Measurements from ENCODE around the gene ALDH1A1. TPM values are rescaled to one million over a fixed set of nuclear protein-coding genes. Genes with fewer than 3 reads are reported as not detected.

ALDH1A1 gene
- total and polyA plus RNA-seq, 9 of the 15 experiments (the other 6 are each of a cell fraction or from before 2014, with no cell fraction given): 1.8 to 86.3 (median 24.4) TPM

DNA sequence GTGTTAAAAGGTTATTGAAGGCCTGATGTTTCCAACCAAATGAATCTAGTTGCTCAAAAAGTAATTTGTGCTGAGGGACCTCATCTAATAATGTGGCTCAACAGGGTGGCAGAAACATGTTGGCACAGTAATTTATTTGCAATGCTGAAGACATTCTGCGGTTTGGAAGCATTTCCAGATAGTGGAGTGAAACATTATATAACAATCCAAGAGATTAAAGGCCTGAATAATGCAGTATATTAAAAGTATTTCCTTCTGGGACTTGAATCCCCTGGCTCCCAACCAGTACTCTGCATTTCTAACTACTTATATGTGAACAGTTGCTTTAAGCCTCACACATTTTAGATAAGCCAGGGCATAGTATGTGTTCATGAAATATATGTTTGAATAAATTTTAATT, 25.9 kb upstream of the ALDH1A1 start:
- intact Hi-C loops (cut with micrococcal nuclease) (no loop called here), in situ Hi-C loops (cut with MboI) (no loop called here)
- Histone ChIP-seq H2AFZ (ENCODE audit: low read depth, low read length) (no peak overlapping the region), H3K4me2 (ENCODE audit: insufficient read depth, low read length) (no peak overlapping the region), H3K79me2 (ENCODE audit: control insufficient read depth, insufficient read depth, low read length) (no peaks in the 10 kb centered on the region), H3K9me1 (ENCODE audit: control insufficient read depth, insufficient read depth, low read length) (no peaks in the 10 kb centered on the region), H3K27ac (ENCODE audit: extremely low read depth, low read depth, low read length) (no peak overlapping the region), H3K36me3 (ENCODE audit: control insufficient read depth, insufficient read depth, low read length) (no peaks in the 10 kb centered on the region), H3K9ac (ENCODE audit: insufficient read depth in 1 of 2, low read depth in 2 of 2, low read length in 2 of 2) (no peak overlapping the region), H3K4me3 (no peak overlapping the region), H3K27me3 (ENCODE audit: control insufficient read depth in 2 of 2, insufficient read depth in 2 of 2, low read length in 2 of 2) (no peaks in the 10 kb centered on the region), H3K9me3 (replicated peaks; ENCODE audit: control insufficient read depth, insufficient read depth, low read depth, low read length) (no peaks in the 10 kb centered on the region), H4K20me1 (replicated peaks; ENCODE audit: control insufficient read depth, insufficient read depth, low read length) (no peaks in the 10 kb centered on the region), H3K4me1 (replicated peaks in 1 of 2; ENCODE audit: control insufficient read depth in 2 of 2, insufficient read depth in 2 of 2, low read length in 2 of 2) (no peaks in the 10 kb centered on the region; a peak in 3 of 5 replicates)
- no TSS peak for BruUV-seq (replicated peaks)
- no peak for FAIRE-seq
- ChIA-PET POLR2A (no interaction called here), CTCF (ENCODE audit: low intra/inter-chr PET ratio) (interaction anchor here (0.7 kb wide), 1 partner anchor 601 kb away, joined by 3 read pairs; no protein-coding TSS in a partner anchor)
- 31% methylated on average over 1 of the region's 1 CpG for WGBS (ENCODE audit: insufficient coverage, low coverage, missing lambda C conversion rate)
- DNase-seq (ENCODE audit: extremely low read depth in 1 of 4, low spot score in 3 of 4): no peak
- TF ChIP-seq, protein P1, sequence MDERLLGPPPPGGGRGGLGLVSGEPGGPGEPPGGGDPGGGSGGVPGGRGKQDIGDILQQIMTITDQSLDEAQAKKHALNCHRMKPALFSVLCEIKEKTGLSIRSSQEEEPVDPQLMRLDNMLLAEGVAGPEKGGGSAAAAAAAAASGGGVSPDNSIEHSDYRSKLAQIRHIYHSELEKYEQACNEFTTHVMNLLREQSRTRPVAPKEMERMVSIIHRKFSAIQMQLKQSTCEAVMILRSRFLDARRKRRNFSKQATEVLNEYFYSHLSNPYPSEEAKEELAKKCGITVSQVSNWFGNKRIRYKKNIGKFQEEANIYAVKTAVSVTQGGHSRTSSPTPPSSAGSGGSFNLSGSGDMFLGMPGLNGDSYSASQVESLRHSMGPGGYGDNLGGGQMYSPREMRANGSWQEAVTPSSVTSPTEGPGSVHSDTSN (CRISPR knock-in tag; IDR thresholded peaks at IDR 0.05; ENCODE audit: low read depth): no peak
- TF ChIP-seq, protein P1 (tag; conservative IDR thresholded peaks at IDR 0.05; ENCODE audit: low read depth): no peak
- TF ChIP-seq HOXB6 (CRISPR knock-in tag; IDR thresholded peaks at IDR 0.05; ENCODE audit: borderline replicate concordance) (no peak), HDAC3 (IDR thresholded peaks at IDR 0.05; ENCODE audit: borderline replicate concordance, partially characterized antibody) (no peak), PURB (CRISPR knock-in tag; IDR thresholded peaks at IDR 0.05; ENCODE audit: low read depth) (no peak), HNRNPH1 (optimal IDR thresholded peaks at IDR 0.05; ENCODE audit: low read depth, low read length) (no peak)
- TF ChIP-seq, protein P2, sequence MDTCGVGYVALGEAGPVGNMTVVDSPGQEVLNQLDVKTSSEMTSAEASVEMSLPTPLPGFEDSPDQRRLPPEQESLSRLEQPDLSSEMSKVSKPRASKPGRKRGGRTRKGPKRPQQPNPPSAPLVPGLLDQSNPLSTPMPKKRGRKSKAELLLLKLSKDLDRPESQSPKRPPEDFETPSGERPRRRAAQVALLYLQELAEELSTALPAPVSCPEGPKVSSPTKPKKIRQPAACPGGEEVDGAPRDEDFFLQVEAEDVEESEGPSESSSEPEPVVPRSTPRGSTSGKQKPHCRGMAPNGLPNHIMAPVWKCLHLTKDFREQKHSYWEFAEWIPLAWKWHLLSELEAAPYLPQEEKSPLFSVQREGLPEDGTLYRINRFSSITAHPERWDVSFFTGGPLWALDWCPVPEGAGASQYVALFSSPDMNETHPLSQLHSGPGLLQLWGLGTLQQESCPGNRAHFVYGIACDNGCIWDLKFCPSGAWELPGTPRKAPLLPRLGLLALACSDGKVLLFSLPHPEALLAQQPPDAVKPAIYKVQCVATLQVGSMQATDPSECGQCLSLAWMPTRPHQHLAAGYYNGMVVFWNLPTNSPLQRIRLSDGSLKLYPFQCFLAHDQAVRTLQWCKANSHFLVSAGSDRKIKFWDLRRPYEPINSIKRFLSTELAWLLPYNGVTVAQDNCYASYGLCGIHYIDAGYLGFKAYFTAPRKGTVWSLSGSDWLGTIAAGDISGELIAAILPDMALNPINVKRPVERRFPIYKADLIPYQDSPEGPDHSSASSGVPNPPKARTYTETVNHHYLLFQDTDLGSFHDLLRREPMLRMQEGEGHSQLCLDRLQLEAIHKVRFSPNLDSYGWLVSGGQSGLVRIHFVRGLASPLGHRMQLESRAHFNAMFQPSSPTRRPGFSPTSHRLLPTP (IDR thresholded peaks at IDR 0.05; ENCODE audit: borderline replicate concordance, extremely low read depth, insufficient read length): no peak
- no peak for ATAC-seq
